Measurements from ENCODE around the gene RARA. TPM values are rescaled to one million over a fixed set of nuclear protein-coding genes. Genes with fewer than 3 reads are reported as not detected.
A peak's percentile ranks its signal among the peaks of the same experiment; 100 is the strongest.

RARA gene
- polyA plus RNA-seq, 1 donor from 2014 or later = 6.6 TPM

DNA sequence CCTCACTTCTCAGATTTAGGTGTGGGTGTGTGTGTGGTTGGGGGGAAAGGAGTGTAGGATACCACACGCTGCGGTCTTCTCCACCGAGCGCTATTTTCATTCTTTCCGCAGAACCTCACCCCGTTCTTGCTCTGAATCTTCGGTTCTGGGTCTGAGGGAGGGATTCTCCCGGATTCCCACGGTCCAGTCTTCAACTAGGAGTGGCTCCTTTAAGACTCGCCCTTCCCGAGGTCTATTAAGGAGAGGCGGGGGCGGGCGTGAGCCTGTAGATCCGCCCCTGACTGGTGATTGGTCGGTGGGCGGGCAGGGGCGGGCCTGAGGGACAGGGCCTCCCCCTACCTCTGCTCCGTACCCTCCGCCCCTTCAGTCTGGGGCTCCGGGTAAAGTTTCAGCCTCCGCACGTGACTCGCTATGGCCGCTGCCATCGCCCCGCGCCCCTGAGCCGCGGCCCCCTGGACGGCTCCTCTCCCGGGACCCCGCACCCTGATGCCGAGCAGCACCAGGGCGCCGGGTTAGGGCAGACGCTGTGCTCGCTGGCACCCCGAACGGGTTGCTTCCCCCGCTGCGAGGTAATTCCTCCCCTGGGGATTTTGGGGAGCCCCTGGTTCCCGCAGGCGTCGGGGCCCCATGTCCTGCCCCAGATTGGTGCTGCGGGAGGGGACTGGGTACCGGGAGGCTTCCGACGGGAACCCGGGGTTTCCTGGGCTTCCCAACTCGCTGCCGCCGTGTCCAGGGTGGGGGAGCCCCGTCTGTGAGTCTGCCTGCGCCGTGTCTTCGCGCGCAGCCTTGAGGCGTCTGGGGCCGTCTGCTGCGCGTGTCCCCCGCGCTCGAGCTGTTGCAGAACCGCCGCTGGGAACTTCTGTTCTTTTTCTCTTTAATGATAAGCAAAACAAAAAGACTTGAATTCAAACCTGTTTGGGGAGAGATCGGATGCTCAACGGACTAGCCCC is 9.2 kb downstream of the RARA start:
- no peaks in the 10 kb centered on the region for H3F3A ChIP-seq (ENCODE audit: insufficient read depth, low read length, poor library complexity, severe bottlenecking)
- peaks cover 5% of the 10 kb centered on the region for H3K27me3 ChIP-seq (ENCODE audit: insufficient read depth, low read depth, low read length)
- peak overlapping the region; percentile 55 for H3K9ac ChIP-seq (ENCODE audit: low read length)
- no peaks in the 10 kb centered on the region for H3K36me3 ChIP-seq (ENCODE audit: insufficient read depth, low read length)
- TF ChIP-seq RAD21 (conservative IDR thresholded peaks at IDR 0.05) = no peak
- peak; percentile 89 for TF ChIP-seq MXI1 (conservative IDR thresholded peaks at IDR 0.05; ENCODE audit: poor library complexity, severe bottlenecking)
- no peaks in the 10 kb centered on the region for H3K9me3 ChIP-seq (ENCODE audit: low read length)
- peak overlapping the region; percentile 71 for H3K4me2 ChIP-seq (ENCODE audit: low read length)
- H3K27ac ChIP-seq (ENCODE audit: low read length) = no peak overlapping the region
- no peaks in the 10 kb centered on the region for H3K9me2 ChIP-seq (ENCODE audit: insufficient read depth, low read length)
- H3K4me3 ChIP-seq (ENCODE audit: low read length) = peak overlapping the region; percentile 81
- no peaks in the 10 kb centered on the region for H4K20me1 ChIP-seq (ENCODE audit: insufficient read depth)
- peak overlapping the region; percentile 16 for H2AFZ ChIP-seq (ENCODE audit: low read depth, low read length)
- peaks cover 7% of the 10 kb centered on the region for H3K79me2 ChIP-seq (replicated peaks; ENCODE audit: insufficient read depth, low read length)

GRCh38 chr17:40318830-40319391 is 9.9 kb downstream of the RARA start:
- Histone ChIP-seq H3K79me2 (replicated peaks; ENCODE audit: insufficient read depth, low read length) (peaks cover 7% of the 10 kb centered on the region), H4K20me1 (ENCODE audit: insufficient read depth) (no peaks in the 10 kb centered on the region), H3K4me2 (ENCODE audit: low read length) (peak overlapping the region; percentile 71), H3K27ac (ENCODE audit: low read length) (no peak overlapping the region), H3K27me3 (ENCODE audit: insufficient read depth, low read depth, low read length) (peaks cover 5% of the 10 kb centered on the region), H3F3A (ENCODE audit: insufficient read depth, low read length, poor library complexity, severe bottlenecking) (no peaks in the 10 kb centered on the region), H3K36me3 (ENCODE audit: insufficient read depth, low read length) (no peaks in the 10 kb centered on the region), H3K9ac (ENCODE audit: low read length) (peak overlapping the region; percentile 55), H3K9me2 (ENCODE audit: insufficient read depth, low read length) (no peaks in the 10 kb centered on the region), H3K4me3 (ENCODE audit: low read length) (peak overlapping the region; percentile 81), H3K9me3 (ENCODE audit: low read length) (no peaks in the 10 kb centered on the region), H2AFZ (ENCODE audit: low read depth, low read length) (no peak overlapping the region)
- TF ChIP-seq MXI1 (conservative IDR thresholded peaks at IDR 0.05; ENCODE audit: poor library complexity, severe bottlenecking) (no peak), CTCF (IDR thresholded peaks at IDR 0.05; ENCODE audit: poor library complexity, severe bottlenecking) (no peak), SMC3 (conservative IDR thresholded peaks at IDR 0.05; ENCODE audit: poor library complexity) (no peak), EP300 (conservative IDR thresholded peaks at IDR 0.05; ENCODE audit: poor library complexity, severe bottlenecking) (no peak), RAD21 (conservative IDR thresholded peaks at IDR 0.05) (no peak)
- TF ChIP-seq, protein P1, sequence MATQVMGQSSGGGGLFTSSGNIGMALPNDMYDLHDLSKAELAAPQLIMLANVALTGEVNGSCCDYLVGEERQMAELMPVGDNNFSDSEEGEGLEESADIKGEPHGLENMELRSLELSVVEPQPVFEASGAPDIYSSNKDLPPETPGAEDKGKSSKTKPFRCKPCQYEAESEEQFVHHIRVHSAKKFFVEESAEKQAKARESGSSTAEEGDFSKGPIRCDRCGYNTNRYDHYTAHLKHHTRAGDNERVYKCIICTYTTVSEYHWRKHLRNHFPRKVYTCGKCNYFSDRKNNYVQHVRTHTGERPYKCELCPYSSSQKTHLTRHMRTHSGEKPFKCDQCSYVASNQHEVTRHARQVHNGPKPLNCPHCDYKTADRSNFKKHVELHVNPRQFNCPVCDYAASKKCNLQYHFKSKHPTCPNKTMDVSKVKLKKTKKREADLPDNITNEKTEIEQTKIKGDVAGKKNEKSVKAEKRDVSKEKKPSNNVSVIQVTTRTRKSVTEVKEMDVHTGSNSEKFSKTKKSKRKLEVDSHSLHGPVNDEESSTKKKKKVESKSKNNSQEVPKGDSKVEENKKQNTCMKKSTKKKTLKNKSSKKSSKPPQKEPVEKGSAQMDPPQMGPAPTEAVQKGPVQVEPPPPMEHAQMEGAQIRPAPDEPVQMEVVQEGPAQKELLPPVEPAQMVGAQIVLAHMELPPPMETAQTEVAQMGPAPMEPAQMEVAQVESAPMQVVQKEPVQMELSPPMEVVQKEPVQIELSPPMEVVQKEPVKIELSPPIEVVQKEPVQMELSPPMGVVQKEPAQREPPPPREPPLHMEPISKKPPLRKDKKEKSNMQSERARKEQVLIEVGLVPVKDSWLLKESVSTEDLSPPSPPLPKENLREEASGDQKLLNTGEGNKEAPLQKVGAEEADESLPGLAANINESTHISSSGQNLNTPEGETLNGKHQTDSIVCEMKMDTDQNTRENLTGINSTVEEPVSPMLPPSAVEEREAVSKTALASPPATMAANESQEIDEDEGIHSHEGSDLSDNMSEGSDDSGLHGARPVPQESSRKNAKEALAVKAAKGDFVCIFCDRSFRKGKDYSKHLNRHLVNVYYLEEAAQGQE (IDR thresholded peaks at IDR 0.05; ENCODE audit: borderline replicate concordance) = no peak
